HCT116 (cell line): ENCODE results near the gene ST3GAL2. TPM values are rescaled to one million over a fixed set of nuclear protein-coding genes. Genes with fewer than 3 reads are reported as not detected.

Experiments
- ATAC-seq: fragments of 200-7000 bp; cut with Tn5 transposase; 2 replicates; pipeline ENCODE4 v1.9.1; 2020; ENCODE audit warnings: mild to moderate bottlenecking, moderate library complexity
- BruUV-seq: library from RNA; stranded (reverse); fragments of 400-500 nt; replicated peaks from 2 replicates; lab custom pipeline; 2021; lab: Mats Ljungman, UMichigan
- CTCF ChIA-PET: fragments of 300-600 bp; sonication (Branson Sonifier 250); formaldehyde crosslinking; loops from one replicate; lab custom pipeline; 2021; ENCODE audit warnings: antibody characterized with exemption; lab: Charles Lee
- POLR2A ChIA-PET: fragments of 300-600, 350-600 bp; sonication (Branson Sonifier 250); formaldehyde crosslinking; loops from one replicate; lab custom pipeline; 2021; ENCODE audit warnings: antibody characterized with exemption; lab: Charles Lee
- RAD21 ChIA-PET, 2 experiments: fragments of 300-600 bp; sonication (Branson Sonifier 250); formaldehyde crosslinking; loops; one replicate each; lab custom pipeline; 2023; ENCODE audit warnings: low total read pairs in 2 of 2; ENCODE audit not compliant: uncharacterized antibody in 2 of 2, unreplicated experiment in 2 of 2, low non-redundant PET in 1 of 2; lab: Charles Lee
- DNase-seq: peaks from one replicate; pipeline ENCODE4 v3.0.0-alpha.2; 2010; ENCODE audit warnings: low read depth, low spot score
- H2AFZ ChIP-seq: fragments of 200-600 bp; shearing (Covaris generic), sonication (generic); 2 replicates; pipeline ENCODE4 v1.6.1; 2017; ENCODE audit warnings: low read depth, mixed run types, mixed read lengths, antibody characterized with exemption, low read length; ENCODE audit not compliant: poor library complexity, severe bottlenecking
- H3K27ac ChIP-seq: 2 replicates; pipeline ENCODE4 v1.5.1; 2012; ENCODE audit warnings: low read depth, low read length
- H3K27me3 ChIP-seq: fragments of 200-600 bp; sonication (generic); 2 replicates; pipeline ENCODE4 v1.6.1; 2016; ENCODE audit warnings: mixed run types, low read length, mixed read lengths; ENCODE audit not compliant: insufficient read depth
- H3K36me3 ChIP-seq, 2 experiments: fragments of 200-500 bp in 1 of 2; fragments of 200-600 bp in 1 of 2; sonication (Bioruptor generic) in 1 of 2; sonication (generic) in 1 of 2; 2 replicates each; pipeline versions ENCODE4 v1.5.1 to v1.6.1; 2014 to 2016; ENCODE audit warnings: low read length in 2 of 2, inconsistent platforms in 1 of 2, mixed read lengths in 1 of 2, mixed run types in 1 of 2; ENCODE audit not compliant: insufficient read depth in 2 of 2, control insufficient read depth in 1 of 2
- H3K4me1 ChIP-seq, 2 experiments: fragments of 200-600 bp in 1 of 2; sonication (generic) in 1 of 2; 2 replicates each; pipeline versions ENCODE4 v1.5.1 to v1.6.1; 2012 to 2017; ENCODE audit warnings: low read length in 2 of 2, inconsistent platforms in 1 of 2, mild to moderate bottlenecking in 1 of 2, mixed read lengths in 1 of 2, mixed run types in 1 of 2, moderate library complexity in 1 of 2; ENCODE audit not compliant: insufficient read depth in 2 of 2, control insufficient read depth in 1 of 2
- H3K4me2 ChIP-seq: fragments of 200-600 bp; sonication (generic); 2 replicates; pipeline ENCODE4 v1.6.1; 2017; ENCODE audit warnings: mixed run types, low read length, mixed read lengths
- H3K4me3 ChIP-seq, 2 experiments: fragments of 200-600 bp in 1 of 2; sonication (generic) in 1 of 2; replicated peaks in 1 of 2; 2 replicates each; pipeline ENCODE4 v1.5.1; 2011 to 2016; ENCODE audit warnings: low read length in 2 of 2, control low read depth in 1 of 2, low read depth in 1 of 2, mild to moderate bottlenecking in 1 of 2, mixed read lengths in 1 of 2, mixed run types in 1 of 2
- H3K79me2 ChIP-seq: fragments of 200-600 bp; sonication (generic); 2 replicates; pipeline ENCODE4 v1.6.1; 2017; ENCODE audit warnings: mild to moderate bottlenecking, mixed run types, low read length, moderate library complexity, mixed read lengths; ENCODE audit not compliant: insufficient read depth
- H3K9ac ChIP-seq: fragments of 200-600 bp; sonication (generic); 2 replicates; pipeline ENCODE4 v1.6.1; 2016; ENCODE audit warnings: low read length, mixed read lengths
- H3K9me2 ChIP-seq: fragments of 200-600 bp; sonication (generic), shearing (Covaris generic); 2 replicates; pipeline ENCODE4 v1.6.1; 2017; ENCODE audit warnings: mixed run types, mild to moderate bottlenecking, moderate library complexity; ENCODE audit not compliant: insufficient read depth
- H3K9me3 ChIP-seq, 2 experiments: fragments of 200-500 bp in 1 of 2; fragments of 200-600 bp in 1 of 2; sonication (Bioruptor generic) in 1 of 2; sonication (generic) in 1 of 2; 2 replicates each; pipeline ENCODE4 v1.6.1; 2014 to 2017; ENCODE audit warnings: low read length in 2 of 2, mixed read lengths in 2 of 2, inconsistent platforms in 1 of 2, low read depth in 1 of 2, mild to moderate bottlenecking in 1 of 2, mixed run types in 1 of 2, moderate library complexity in 1 of 2; ENCODE audit not compliant: control insufficient read depth in 1 of 2, insufficient read depth in 1 of 2
- H4K20me1 ChIP-seq: fragments of 200-600 bp; sonication (generic), shearing (Covaris generic); 2 replicates; pipeline ENCODE4 v1.6.1; 2017; ENCODE audit warnings: mixed run types, mild to moderate bottlenecking, moderate library complexity; ENCODE audit not compliant: insufficient read depth
- EGR1 ChIP-seq: IDR thresholded peaks from 2 replicates; pipeline ENCODE4 v1.6.1; 2012; ENCODE audit warnings: low read depth
- FOSL1 ChIP-seq: IDR thresholded peaks from 2 replicates; pipeline ENCODE4 v1.6.1; 2012; ENCODE audit warnings: low read depth
- MAX ChIP-seq: IDR thresholded peaks from 2 replicates; pipeline ENCODE4 v1.6.1; 2012
- POLR2A ChIP-seq: IDR thresholded peaks from 2 replicates; pipeline ENCODE4 v1.7.0; 2011; ENCODE audit warnings: borderline replicate concordance; ENCODE audit not compliant: insufficient read depth, insufficient read length; ENCODE audit errors: extremely low read depth
- REST ChIP-seq: IDR thresholded peaks from 2 replicates; pipeline ENCODE4 v1.6.1; 2012; ENCODE audit warnings: low read depth
- intact Hi-C: fragments of 100-400 bp; cut with micrococcal nuclease; formaldehyde crosslinking; loops from 2 replicates; pipeline ENCODE4 v1.10.0; 2022
- total RNA-seq: library from RNA; stranded (reverse); gene quantifications from one replicate; pipeline ENCODE4 v1.2.1, GENCODE V29; 2021; ENCODE audit not compliant: unreplicated experiment

The ST3GAL2 gene
- total RNA-seq, 1 experiment from 2014 or later: 9.5 TPM

GRCh38 chr16:70454222-70455034, 15.5 kb upstream of the ST3GAL2 start, which contains the start of gene FCSK (continued):
- TF ChIP-seq REST: no peak

- Histone ChIP-seq H3K27me3 (no peaks in the 10 kb centered on the region), H3K27ac (peak overlapping the region; percentile 96), H3K4me2 (peak overlapping the region; percentile 81), H3K79me2 (no peaks in the 10 kb centered on the region), H3K9me2 (no peaks in the 10 kb centered on the region), H2AFZ (peak overlapping the region; percentile 92), H3K4me3 (peak overlapping the region; percentile 90 to 92), H3K9me3 (no peaks in the 10 kb centered on the region), H3K9ac (peak overlapping the region; percentile 79), H3K36me3 (no peaks in the 10 kb centered on the region), H4K20me1 (no peaks in the 10 kb centered on the region), H3K4me1 (peaks cover 3 to 20% of the 10 kb centered on the region in 2 experiments; a peak in 2 of 4 replicates)
- ChIA-PET RAD21 (no interaction called here), POLR2A (interaction anchor here (0.9 to 2.5 kb wide), 4 partner anchors 11 to 73 kb away, joined by 3 to 12 read pairs (median 4); partner anchors contain the start of gene ST3GAL2), CTCF (interaction anchor here (0.7 to 1.4 kb wide), 5 partner anchors 21 to 222 kb away, joined by 3 to 4 read pairs (median 3); no protein-coding TSS in a partner anchor)
- TF ChIP-seq MAX (peak; percentile 22; the same call in 1 of the 2 replicates), POLR2A (no peak), EGR1 (no peak), FOSL1 (no peak)
- BruUV-seq: no TSS peak
- intact Hi-C loops: loop anchor here (2.0 kb wide), 1 partner anchor 73 kb away; no protein-coding TSS in a partner anchor
- ATAC-seq (no peak; the same call in 1 of the 2 replicates), DNase-seq (no peak)
Observed at GRCh38 chr16:70453892-70454221, 15.0 kb upstream of the ST3GAL2 start.
